Uterus (tissue), 4 donors: ENCODE results near the gene TBXAS1. TPM values are rescaled to one million over a fixed set of nuclear protein-coding genes. Genes with fewer than 3 reads are reported as not detected.

ENCODE experiments used
- DNase-seq, 2 donors: peaks; one replicate each; pipeline ENCODE4 v3.0.0-alpha.2; 2019 to 2020
- H3K27ac ChIP-seq, 2 donors: fragments of 200-600 bp; sonication (generic); 1 replicate in 1 of 2; 2 replicates in 1 of 2; pipeline ENCODE4 v1.5.1; 2016 to 2018
- H3K27me3 ChIP-seq, 2 donors: fragments of 200-600 bp; sonication (generic); one replicate each; pipeline ENCODE4 v1.5.1; 2018 to 2019; ENCODE audit warnings: control low read depth in 1 of 2
- H3K36me3 ChIP-seq, 2 donors: fragments of 200-600 bp; sonication (generic); one replicate each; pipeline ENCODE4 v1.5.1; 2019; ENCODE audit warnings: control low read depth in 1 of 2
- H3K4me1 ChIP-seq, 2 donors: fragments of 200-600 bp; sonication (generic); one replicate each; pipeline ENCODE4 v1.5.1; 2018 to 2019; ENCODE audit warnings: control low read depth in 1 of 2
- H3K4me3 ChIP-seq, 2 donors: fragments of 200-600 bp; sonication (generic); 1 replicate in 1 of 2; 2 replicates in 1 of 2; pipeline ENCODE4 v1.5.1; 2018 to 2019; ENCODE audit warnings: mild to moderate bottlenecking in 1 of 2
- H3K9me3 ChIP-seq, 2 donors: fragments of 200-600 bp; sonication (generic); one replicate each; pipeline ENCODE4 v1.5.1; 2019; ENCODE audit warnings: control low read depth in 1 of 2
- CTCF ChIP-seq, 4 experiments: fragments of 200-600 bp in 2 of 4; fragments of 450-650 bp in 2 of 4; sonication (generic) in 2 of 4; IDR thresholded peaks; one replicate each; pipeline ENCODE4 v1.5.1; 2016 to 2019; ENCODE audit warnings: antibody characterized with exemption in 4 of 4, mild to moderate bottlenecking in 2 of 4, moderate library complexity in 1 of 4
- POLR2A ChIP-seq, 2 donors: fragments of 450-650 bp; IDR thresholded peaks; one replicate each; pipeline ENCODE4 v1.6.1; 2016; ENCODE audit warnings: antibody characterized with exemption in 2 of 2, mild to moderate bottlenecking in 1 of 2, moderate library complexity in 1 of 2
- intact Hi-C: fragments of 100-400 bp; cut with DNase I; formaldehyde crosslinking; loops from one replicate; pipeline ENCODE4 v1.15.1; 2023; ENCODE audit warnings: low total_unique reads
- total RNA-seq, 4 donors: library from RNA; depleted of rRNA in 3 of 4; stranded (reverse); fragments of >200 nt in 3 of 4; gene quantifications; one replicate each; pipeline versions ENCODE4 v1.1.0 to v1.2.4, GENCODE V29; 2014 to 2023
- donor health status: DM: yes; HTN: yes; CAD: no.

Gene TBXAS1
- total RNA-seq, 4 donors from 2014 or later, result 6.6 to 14.3 (median 11.9) TPM

GRCh38 chr7:139895141-139895829, 66.2 kb downstream of the TBXAS1 start:
- no peak for DNase-seq
- no peaks in the 10 kb centered on the region for H3K4me1 ChIP-seq
- H3K27me3 ChIP-seq, result no peaks in the 10 kb centered on the region
- no peaks in the 10 kb centered on the region for H3K36me3 ChIP-seq
- no peak overlapping the region for H3K4me3 ChIP-seq
- H3K27ac ChIP-seq, result no peak overlapping the region
- TF ChIP-seq POLR2A (IDR thresholded peaks at IDR 0.05) (no peak), CTCF (IDR thresholded peaks at IDR 0.05) (no peak)
- intact Hi-C loops, result no loop called here
- no peaks in the 10 kb centered on the region for H3K9me3 ChIP-seq

- Histone ChIP-seq H3K27me3 (no peaks in the 10 kb centered on the region), H3K27ac (no peak overlapping the region), H3K4me3 (no peak overlapping the region), H3K36me3 (no peaks in the 10 kb centered on the region), H3K4me1 (no peaks in the 10 kb centered on the region), H3K9me3 (no peaks in the 10 kb centered on the region)
- intact Hi-C loops, result no loop called here
- TF ChIP-seq POLR2A (IDR thresholded peaks at IDR 0.05) (no peak), CTCF (IDR thresholded peaks at IDR 0.05) (no peak)
- DNase-seq, result no peak
These were observed 67.2 kb downstream of the TBXAS1 start for GRCh38 chr7:139896288-139896687.

GRCh38 chr7:139896831-139897230, 67.8 kb downstream of the TBXAS1 start:
- no peak for DNase-seq
- Histone ChIP-seq H3K9me3 (no peaks in the 10 kb centered on the region), H3K4me3 (no peak overlapping the region), H3K27ac (no peak overlapping the region), H3K4me1 (no peaks in the 10 kb centered on the region), H3K27me3 (no peaks in the 10 kb centered on the region), H3K36me3 (no peaks in the 10 kb centered on the region)
- intact Hi-C loops, result no loop called here
- TF ChIP-seq POLR2A (IDR thresholded peaks at IDR 0.05) (no peak), CTCF (IDR thresholded peaks at IDR 0.05) (no peak)

GRCh38 chr7:139897422-139898090, 68.5 kb downstream of the TBXAS1 start:
- Histone ChIP-seq H3K4me1 (no peaks in the 10 kb centered on the region), H3K27me3 (no peaks in the 10 kb centered on the region), H3K36me3 (no peaks in the 10 kb centered on the region), H3K9me3 (no peaks in the 10 kb centered on the region), H3K4me3 (no peak overlapping the region), H3K27ac (no peak overlapping the region)
- intact Hi-C loops, result no loop called here
- DNase-seq, result no peak
- no peak for TF ChIP-seq POLR2A (IDR thresholded peaks at IDR 0.05)
- TF ChIP-seq CTCF (IDR thresholded peaks at IDR 0.05), result no peak

GRCh38 chr7:139898483-139898882, 69.4 kb downstream of the TBXAS1 start:
- no peak for TF ChIP-seq POLR2A (IDR thresholded peaks at IDR 0.05)
- TF ChIP-seq CTCF (IDR thresholded peaks at IDR 0.05), result no peak
- no peaks in the 10 kb centered on the region for H3K9me3 ChIP-seq
- H3K4me1 ChIP-seq, result no peaks in the 10 kb centered on the region
- no peaks in the 10 kb centered on the region for H3K27me3 ChIP-seq
- H3K27ac ChIP-seq, result no peak overlapping the region
- H3K4me3 ChIP-seq, result no peak overlapping the region
- no peaks in the 10 kb centered on the region for H3K36me3 ChIP-seq
- intact Hi-C loops, result no loop called here
- DNase-seq, result no peak
